Stimulated activated CD4-positive, alpha-beta T cell treated with anti-CD3 and anti-CD28 coated beads, Interleukin-4, amount 100 ng/mL, for 1 hour (primary cell): ENCODE results near the gene TECPR2.

Experiments
- DNase-seq: peaks from one replicate; pipeline ENCODE4 v3.0.0-alpha.2; 2020

TECPR2 gene

DNA sequence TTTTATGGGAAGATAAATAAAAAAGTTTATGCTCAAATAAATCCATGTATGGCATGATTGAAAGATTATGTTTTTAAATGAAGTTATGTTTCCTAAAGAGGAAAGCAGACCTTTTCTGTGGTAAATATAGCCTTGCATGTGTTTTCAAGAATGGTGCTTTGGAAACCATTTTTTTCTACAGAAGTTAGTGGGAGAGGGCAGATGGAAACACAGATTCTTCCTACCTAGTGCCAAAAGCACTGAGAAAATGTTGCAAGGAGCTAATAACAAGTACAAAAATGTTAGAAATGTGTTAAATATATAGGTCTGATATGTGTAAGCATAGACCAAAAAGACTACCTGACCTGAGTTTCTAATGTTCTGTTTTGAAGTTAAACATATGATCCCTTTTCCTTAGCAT lies 24.3 kb downstream of the TECPR2 start:
- no peak for DNase-seq

DNA sequence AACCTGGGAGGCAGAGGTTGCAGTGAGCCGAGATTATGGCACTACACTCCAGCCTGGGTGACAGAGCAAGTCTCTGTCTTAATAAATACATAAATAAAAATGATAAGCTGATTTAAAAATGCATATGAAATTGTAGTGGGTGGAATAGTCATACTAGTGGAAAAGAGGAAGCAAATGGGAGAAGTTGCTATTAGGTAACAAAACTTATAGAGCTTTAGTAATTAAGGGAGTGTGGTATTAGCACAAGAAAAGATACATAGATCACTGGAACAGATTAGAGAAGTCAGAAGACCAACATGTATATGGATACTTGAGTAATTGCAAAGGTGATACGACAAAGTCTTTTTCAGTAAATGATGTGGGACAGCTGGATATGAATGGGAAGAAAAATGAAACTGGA lies 26.5 kb downstream of the TECPR2 start:
- DNase-seq: no peak

DNA sequence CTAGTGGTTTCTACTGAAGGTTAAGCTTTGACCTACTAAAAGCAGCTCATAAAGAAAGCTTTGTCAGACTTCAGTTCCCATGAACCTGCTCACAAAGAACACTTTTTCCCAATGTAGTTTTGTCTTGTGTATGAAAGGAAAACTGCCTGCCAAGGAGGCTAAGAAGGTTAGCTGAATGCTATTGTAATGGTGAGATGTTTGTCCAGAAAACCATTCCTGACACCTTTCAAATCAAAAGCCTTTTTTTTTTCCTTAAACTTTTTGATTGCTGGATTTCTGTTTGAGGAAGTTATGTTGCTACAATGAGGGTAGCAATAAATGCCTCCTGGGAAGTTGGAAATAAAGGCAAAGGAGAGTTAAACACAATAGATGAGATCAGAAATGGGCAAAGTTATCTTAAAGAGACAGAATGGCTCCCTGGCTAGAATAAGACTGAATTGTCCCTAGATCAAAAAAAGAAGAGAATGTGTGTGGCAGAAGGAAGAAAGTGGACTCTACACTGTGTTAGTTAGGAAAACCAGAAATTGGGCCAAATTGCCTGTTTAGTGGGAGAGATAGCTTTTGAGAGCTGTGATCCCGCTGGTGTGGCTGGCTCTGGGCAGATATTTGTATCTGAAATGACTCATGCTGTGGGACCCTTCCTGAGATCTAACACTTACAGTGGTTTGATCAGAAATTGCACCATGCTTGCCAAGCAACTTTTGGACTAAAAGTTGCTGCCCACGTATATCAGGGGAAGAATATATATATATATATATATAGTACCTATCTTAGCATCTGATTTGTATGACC lies 27.5 kb downstream of the TECPR2 start:
- DNase-seq: no peak

DNA sequence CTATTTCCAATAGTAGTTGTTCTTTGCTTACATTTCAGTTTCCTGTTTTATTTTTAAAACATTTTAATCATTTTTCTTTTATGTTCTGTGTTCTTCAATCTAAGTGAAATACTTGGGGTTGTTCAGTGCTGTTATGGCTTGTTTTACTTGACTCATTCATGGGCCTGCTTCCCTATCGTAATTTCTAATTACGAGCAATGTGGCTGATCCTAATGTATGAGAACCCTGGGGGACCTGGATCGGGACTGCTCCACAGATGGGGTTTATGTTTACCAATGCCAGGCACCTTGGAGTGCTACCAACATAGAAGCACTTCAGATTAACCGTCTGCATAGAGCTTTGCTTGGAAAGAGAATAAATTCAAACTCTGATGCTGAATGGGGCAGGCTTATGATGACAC lies 29.8 kb downstream of the TECPR2 start:
- DNase-seq: no peak

DNA sequence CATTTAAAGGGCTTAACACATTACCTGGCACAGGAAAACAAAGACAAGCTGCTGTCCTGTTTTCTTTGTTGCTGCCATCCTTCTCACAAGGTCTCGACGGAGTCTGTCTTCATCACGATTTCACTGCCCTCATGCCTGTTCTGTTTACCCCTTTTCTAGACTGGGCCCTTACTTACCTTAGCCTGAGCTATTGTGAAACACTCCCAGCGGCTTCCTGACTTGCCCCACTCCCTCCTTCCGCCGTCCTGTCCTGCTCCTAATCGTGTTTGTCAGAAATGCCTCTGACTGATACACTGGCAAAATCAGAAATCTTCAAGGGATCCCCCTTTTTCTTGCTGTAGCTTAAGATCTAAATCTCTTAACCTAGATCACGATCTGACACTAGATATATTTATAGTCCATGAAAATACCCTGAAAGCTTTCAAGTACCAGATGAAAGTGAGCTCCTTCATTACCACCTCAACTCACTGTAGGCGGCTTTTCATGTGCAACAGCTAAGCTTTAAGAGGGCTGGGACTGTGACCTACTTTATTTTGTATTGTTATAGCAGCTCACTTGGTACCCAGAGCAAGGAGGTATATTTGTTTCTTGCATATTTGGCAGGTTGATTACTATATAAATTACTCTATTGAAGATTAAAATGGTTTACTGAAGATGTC lies 32.1 kb downstream of the TECPR2 start:
- DNase-seq: no peak

DNA sequence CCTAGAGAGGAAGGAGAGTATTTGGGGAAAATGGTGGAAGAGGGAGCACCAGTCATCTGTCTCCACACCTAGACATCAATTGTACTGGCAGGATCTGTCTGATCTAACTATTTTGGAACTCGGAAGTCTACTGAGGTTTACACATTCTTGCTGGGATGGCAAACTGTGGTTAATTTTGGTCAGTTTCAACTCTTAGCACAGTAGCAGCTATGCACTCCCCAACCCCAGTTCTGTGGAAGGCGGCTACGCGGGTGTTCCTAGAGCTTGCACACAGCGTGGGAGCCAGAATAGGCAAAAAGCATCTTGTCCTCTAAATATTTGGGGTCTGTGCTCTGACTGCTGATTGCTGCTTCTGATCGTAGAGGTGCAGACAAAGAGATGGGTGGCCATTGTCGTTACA lies 33.8 kb downstream of the TECPR2 start:
- DNase-seq: no peak

DNA sequence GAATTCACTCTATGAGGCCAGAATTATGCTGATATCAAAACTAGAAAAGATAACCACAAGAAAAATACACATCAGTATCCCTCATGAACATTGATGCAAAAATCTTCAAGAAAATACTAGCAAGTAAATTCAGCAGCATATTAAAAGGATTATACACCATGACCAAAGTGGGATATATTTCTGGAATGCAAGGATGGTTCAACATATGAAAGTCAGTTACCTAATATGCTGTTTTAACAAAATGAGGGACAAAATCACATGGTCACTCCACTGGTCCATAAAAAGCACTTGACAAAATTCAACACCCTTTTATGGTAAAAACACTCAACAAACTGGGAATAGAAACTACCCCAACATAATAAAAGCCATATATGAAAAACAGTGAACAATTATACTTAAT lies 40.3 kb downstream of the TECPR2 start:
- DNase-seq: no peak

DNA sequence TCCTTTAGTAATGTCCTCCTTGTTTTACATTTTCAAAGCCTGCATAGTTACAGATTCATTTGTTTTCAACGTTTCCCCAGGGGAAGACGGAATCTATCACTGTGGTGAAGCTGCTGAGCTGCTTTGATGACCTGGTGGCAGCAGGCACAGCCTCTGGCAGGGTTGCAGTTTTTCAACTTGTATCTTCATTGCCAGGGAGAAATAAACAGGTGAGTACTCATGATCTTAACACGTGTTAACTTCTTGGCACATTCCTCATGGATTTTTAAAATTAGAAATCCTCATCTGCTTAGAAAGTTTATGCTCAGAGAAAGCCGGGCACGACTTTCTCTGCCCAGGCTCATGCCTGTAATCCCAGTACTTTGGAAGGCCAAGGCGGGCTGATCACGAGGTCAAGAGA lies 44.5 kb downstream of the TECPR2 start:
- no peak for DNase-seq

DNA sequence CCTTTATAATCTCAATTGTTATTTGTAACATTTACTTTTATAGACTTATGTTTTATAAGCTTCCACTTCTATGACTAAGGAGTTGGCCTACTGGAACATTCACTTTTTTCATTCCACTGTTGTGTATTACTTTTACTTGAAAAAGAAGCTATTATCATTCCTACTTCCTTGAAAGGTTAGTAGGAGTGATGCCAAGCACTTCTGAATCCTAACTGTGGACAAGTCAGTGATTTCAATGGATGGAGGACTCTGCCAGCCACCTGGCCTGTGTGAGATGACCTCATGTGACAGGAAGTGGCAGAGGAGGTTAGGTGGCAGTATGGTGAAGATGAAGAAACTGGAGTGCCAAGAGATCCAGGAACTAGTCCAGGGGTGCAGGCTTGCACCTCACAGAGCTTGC lies 46.0 kb downstream of the TECPR2 start:
- DNase-seq: no peak

DNA sequence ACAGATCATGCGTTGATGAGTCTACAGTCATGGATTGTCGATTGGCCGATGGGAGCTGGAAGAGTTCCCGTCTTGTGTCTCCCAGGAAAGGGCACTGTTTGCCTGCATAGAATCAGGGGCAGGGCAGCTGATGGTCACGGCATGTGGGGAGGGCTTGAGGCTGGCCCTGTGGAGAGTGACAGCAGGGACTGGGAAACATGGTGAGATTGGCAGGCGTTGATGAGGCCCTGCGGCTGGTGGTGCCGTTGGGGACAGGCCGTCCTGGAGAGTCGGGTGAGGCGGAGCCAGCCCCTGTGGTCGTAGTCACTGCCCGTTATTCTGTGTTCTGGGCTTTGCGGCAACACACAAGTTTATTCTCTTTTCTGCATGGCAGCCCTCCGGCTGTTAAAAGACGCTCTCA lies 52.9 kb downstream of the TECPR2 start:
- DNase-seq: no peak

DNA sequence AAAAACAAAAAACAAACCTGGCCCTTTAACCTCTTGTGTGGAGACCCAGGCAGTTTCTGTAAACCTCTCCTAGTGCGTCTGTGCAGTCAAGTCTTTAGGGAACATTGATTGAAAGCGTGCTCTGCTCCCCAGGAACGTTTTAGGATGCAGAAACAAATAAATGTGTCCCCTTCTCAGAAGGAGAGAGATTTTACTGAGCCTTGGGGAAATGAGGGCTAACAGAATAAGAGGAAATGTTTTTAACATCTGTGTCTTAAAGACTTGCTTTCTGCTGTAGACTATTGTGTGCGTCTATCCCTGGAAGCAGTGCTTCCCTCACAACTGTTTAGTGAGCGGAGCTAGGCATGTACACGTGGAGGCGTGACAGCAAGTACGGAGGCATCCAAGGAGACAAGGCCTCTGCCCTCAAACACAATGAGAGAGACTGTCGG lies 54.3 kb downstream of the TECPR2 start:
- DNase-seq: no peak

DNA sequence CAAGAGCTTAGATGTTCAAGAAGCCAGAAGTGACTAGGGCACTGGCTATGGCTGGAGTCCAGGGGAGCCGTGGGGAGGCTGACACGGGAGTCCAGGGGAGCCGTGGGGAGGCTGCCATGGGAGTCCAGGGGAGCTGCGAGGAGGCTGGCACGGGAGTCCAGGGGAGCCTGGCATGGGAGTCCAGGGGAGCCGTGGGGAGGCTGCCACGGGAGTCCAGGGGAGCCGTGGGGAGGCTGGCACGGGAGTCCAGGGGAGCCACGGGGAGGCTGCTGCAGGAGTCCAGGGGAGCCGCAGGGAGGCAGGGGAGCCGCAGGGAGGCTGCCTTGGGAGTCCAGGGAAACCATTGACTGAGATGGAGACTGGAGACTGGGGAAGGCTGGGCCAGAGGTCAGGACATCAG lies 54.9 kb downstream of the TECPR2 start:
- no peak for DNase-seq

DNA sequence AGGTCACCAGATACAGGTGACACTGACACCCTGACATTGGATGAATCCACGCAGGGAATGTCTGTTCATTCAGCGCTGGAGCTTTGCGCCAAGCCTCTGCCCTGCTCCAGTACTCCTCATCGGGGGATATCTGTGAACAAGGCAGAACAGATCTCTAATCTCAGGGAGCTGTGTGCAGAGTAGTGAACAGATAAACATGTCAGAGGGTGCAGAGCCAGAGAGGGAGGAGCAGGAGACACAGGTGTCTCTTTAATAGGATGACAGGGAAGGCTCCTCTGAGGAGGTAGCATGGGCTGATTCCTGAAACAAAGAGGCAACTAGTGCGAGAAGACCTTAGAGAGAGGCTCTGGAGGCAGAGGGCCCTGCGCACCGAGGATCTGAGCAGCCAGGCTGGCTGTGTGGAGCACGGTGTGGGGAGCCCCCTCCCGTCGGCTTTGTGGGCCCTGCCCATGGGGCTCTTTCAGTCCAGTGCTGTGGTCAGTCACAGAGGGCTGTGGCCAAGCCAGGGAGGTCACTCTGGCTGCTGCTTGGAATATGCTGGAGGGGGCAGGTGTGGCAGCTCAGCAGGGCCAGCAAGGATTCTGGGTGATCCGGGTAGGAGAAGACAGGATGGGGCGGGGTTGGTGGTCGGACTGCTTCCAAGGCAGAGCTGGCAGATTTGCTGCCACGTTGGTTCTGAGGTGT lies 55.6 kb downstream of the TECPR2 start:
- DNase-seq: no peak

DNA sequence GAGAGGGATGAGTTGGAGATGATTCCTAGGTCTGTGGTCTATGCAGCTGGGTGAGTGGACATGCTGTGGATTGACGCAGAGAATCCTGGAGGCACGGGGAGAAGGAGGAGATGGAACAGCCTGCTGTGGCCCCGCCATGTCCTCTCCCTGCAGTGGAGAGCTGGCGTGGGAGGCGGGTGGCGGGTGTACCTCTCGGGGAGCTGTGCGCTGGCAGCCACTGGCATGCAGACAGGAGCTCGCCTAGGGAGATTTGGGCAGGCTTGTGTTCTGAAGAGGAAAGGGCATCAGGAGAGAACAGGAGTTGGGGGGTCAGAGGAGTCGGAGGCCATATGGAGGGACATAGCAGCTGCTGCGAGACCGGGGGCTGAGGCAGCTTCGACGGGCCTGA lies 56.1 kb downstream of the TECPR2 start:
- no peak for DNase-seq

DNA sequence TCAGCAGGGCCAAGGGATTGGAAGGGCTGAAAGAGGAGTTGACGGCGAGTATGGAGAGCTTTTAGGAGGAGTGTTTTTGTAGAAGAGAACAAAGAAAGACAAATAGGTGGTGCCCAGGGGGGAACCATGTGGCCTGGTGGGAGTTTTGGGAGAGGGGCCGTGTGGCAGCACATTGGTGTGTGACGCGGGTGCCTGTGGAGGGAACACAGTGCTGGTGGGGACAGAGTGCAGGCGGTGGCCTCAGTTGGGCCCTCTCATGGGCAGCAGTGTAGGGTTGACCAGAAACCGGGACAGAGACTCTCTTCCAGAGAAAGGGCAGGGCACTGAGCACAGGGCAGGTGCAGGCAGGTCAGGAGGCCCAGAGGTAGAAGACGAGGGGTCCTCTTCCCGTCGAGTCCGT lies 56.5 kb downstream of the TECPR2 start:
- DNase-seq: no peak

DNA sequence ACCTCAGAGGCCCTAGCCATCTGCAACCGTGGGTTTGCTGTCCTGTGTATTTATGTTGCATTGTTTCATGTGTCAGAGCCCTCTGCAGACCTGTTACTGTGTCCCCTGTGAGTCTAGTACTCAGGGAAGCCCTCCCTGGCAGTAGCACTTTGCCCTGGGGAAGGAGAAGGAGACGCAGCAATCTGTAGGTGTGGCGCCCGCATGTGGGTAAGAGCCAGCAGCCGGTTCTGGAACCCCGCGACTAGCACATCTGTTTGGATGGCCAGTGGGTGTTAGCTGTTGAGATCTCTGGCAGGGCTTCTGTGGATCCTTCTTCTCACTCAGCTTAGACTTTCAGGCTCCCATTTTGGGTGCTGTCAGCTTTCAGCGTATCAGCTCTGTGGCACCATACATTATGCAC lies 57.0 kb downstream of the TECPR2 start:
- DNase-seq: no peak

DNA sequence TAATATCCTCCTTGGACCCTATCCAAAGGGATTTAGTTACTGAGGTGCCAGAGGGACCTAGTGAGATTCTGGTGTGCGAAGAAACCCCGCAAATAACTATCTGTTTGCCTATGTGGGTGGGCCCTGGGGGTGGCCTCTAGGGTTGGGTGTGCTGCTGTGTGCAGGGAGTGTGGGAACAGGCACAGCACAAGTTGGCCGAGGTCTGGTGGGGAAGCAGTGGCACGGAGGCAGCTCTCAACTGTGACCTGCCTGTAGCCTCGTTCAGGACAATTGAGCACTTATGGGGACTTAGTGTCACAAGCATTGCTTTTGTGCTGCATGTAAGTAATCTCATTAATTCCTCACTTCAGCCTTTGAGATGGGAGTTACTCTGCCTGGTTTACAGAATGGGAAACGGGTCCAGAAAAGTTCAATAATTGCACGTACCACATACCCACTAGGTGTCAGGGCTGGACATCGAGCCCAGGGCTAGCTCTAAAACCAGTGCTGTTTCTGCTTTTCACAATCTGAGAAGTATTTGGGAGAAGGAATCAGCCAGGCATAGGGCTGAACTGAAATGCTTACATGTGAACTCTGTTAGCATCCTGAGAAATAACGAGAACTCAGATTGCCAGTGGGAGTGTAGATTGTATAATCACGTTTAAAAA lies 58.8 kb downstream of the TECPR2 start:
- no peak for DNase-seq

DNA sequence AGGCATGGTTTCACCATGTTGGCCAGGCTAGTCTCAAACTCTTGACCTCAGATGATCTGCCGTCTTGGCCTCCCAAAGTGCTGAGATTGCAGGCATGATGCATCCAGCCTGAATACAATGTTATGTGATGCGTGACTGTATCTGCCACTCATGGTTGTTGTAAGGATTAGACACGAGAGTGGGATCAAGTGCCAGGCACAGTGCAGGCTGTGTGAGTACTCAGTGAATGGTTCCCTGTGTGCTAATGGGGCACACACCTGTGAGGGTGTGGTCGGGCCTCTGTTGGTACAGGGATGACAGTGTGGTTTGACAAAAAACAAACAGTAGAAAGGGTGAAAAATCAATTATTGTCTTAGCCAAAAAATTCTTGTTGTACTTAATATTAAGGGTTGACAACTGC lies 61.8 kb downstream of the TECPR2 start:
- DNase-seq: no peak

DNA sequence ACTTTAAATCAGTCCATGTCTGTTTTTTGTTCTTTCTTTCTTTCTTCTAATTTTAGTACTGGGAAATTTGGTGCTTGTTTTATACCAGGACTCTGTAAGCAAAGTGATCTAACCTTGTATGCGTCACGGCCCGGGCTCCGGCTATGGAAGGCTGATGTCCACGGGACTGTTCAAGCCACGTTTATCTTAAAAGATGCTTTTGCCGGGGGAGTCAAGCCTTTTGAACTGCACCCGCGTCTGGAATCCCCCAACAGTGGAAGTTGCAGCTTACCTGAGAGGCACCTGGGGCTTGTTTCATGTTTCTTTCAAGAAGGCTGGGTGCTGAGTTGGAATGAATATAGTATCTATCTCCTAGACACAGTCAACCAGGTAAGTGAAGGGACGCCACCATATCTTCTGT lies 62.2 kb downstream of the TECPR2 start:
- DNase-seq: no peak

DNA sequence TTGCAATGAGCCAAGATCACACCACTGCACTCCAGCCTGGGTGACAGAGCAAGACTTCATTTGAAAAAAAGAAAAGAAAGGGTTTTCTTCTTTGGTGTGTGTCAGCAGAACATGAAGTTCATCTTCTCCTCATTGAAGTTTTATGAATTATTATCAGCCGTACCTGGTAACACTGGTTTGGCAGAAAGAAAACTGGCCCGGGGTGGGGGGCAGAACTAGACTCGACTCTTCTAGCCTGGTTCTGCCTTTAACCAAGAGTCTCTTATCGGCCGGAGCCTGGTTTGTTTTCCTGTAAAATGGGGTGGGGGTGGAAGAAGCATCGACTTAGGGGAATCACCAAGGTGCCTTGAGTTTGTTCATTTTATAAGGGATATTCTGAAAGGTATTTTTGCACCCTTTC lies 64.1 kb downstream of the TECPR2 start:
- no peak for DNase-seq

DNA sequence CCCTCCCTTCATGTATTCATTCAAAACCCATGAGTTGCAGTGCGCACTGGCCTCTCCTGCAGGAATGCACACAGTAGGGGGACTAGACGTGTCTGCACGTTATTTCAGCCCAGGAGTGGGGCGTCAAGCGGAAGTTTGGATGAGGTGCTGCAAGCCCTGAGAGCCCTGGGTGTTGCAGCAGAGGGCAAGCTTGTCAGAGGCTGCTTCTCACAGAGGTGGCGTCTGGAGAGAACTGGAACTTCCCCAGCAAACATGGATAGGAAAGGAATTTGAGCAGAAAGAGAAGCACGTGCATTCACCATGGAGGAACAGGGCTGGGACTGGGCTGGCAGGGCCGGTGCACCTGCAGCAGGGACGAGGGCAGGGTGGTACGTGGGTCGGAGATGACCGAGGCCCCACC lies 64.9 kb downstream of the TECPR2 start:
- no peak for DNase-seq

DNA sequence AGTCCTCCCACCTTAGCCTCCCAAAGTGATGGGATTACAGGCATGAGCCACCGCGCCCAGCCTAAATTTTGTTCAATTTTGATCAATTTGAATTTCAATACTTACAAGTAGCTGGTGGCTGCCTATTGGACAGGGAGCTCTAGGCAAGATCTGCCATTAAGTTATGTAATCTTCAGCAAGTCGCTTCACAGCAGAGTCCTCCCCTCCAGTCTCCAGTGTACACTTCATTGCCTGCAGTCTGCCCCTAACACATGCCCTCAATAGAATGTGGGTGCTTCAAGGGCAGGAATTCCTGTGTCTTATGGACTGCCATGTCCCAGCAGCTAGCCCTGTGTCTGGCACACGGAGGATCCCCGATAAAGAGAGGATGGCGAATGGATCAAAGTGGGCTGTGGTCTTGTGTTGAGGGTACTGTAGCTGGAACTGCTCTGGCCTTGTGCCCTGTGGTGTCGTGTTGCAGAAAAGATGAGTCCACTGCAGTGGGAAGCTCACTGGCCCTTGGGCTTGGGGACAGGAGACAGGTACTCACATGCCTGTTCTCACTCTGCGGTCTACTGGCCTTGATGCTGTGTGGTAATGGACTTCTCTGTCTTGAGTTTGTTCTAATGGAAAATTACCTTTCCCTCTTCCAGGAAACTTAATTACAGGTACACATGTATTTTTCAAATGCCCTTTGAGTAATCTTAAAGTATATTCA lies 67.6 kb downstream of the TECPR2 start:
- no peak for DNase-seq

DNA sequence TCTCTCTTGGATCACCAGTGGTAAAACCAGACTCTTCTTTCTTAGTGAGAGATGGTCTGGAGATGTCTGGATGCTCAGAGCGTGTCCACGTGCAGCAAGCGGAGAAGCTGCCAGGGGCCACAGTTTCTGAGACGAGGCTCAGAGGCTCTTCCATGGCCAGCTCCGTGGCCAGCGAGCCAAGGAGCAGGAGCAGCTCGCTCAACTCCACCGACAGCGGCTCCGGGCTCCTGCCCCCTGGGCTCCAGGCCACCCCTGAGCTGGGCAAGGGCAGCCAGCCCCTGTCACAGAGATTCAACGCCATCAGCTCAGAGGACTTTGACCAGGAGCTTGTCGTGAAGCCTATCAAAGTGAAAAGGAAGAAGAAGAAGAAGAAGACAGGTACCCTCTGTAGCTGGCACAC lies 69.0 kb downstream of the TECPR2 start:
- no peak for DNase-seq
